ENCODE data around the gene FUT3.

- TF ChIP-seq GABPA (IDR thresholded peaks at IDR 0.05; ENCODE audit: low read depth) (no peak), CTCF (IDR thresholded peaks at IDR 0.05) (no peak), JUND (IDR thresholded peaks at IDR 0.05) (no peak; the same call in 1 of the 2 replicates), NFIC (IDR thresholded peaks at IDR 0.05; ENCODE audit: borderline replicate concordance) (no peak), REST (IDR thresholded peaks at IDR 0.05; ENCODE audit: low read depth, low read length) (0 out of 2 replicates have a peak, but pooled peaks have one; percentile 20)
Measured at GRCh38 chr19:5827891-5828660, 23.2 kb downstream of the FUT3 start.
